GM19452 (cell line): ENCODE measurements around the gene PPP1R9A.

Source experiments
- ATAC-seq: cut with Tn5 transposase; IDR thresholded peaks from one replicate; pipeline ENCODE4 v1.9.1; 2021; ENCODE audit not compliant: unreplicated experiment

The PPP1R9A gene

GRCh38 chr7:94907026-94907810 is at the start of gene PPP1R9A:
Gene PPP1R9A, plus strand, starts transcription at chr7:94907594. Its CDS starts 2,520 bp downstream, at chr7:94910114.
- ATAC-seq, result no peak

GRCh38 chr7:94871132-94871531 is 36.3 kb upstream of the PPP1R9A start:
- no peak for ATAC-seq

- no peak for ATAC-seq
These were observed 34.2 kb upstream of the PPP1R9A start for GRCh38 chr7:94873239-94873638.

DNA sequence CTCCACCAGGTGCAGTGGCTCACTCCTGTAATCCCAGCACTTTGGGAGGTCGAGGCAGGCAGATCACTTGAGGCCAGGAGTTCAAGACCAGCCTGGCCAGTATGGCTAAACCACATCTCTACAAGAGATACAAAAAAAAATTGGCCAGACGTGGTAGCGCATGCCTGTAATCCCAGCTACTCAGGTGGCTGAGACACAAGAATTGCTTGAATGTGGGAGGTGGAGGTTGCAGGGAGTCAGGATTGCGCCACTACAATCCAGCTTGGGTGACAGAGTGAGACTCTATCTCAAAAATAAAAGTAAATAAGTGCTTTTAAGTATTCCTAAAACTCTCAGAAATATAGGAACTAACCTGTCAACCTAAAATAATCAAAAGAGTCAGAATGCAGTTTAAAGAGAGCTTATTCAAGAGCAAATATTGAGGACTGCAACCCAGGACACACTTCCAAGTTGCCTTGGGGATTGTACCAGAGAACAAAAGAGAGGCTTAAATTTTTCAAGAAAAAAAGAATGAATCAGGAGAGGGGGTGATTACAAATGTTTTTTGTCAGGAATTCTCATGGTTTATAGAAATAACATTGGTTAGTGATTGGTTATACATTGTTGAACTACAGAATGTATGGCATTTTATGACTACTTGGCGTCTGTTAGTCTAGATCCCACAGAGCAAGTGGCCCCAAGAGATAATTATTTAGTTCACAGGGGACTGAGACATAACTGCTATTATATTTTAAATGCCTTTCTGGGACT is 33.2 kb upstream of the PPP1R9A start:
- no peak for ATAC-seq

DNA sequence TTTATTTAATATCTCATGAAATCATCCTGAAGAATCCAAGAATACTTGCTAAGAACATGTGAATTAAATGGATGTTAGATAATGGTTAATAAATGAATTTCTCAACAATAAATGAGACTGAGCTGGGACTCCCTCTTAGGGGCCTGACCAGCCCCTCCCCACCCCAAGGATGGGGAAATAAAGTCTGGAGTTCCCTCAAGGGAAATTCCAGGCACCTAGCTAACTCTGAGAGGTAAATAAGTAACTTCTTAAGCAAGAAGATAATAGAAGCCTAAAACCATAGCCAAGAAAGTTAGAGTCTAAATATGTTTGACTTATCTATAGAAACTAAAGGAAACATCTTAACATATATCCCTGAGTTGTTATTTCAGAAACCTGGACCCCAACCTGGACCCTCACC is 32.2 kb upstream of the PPP1R9A start:
- ATAC-seq, result no peak

- ATAC-seq, result no peak
These were observed 29.4 kb upstream of the PPP1R9A start for GRCh38 chr7:94877731-94878670.

DNA sequence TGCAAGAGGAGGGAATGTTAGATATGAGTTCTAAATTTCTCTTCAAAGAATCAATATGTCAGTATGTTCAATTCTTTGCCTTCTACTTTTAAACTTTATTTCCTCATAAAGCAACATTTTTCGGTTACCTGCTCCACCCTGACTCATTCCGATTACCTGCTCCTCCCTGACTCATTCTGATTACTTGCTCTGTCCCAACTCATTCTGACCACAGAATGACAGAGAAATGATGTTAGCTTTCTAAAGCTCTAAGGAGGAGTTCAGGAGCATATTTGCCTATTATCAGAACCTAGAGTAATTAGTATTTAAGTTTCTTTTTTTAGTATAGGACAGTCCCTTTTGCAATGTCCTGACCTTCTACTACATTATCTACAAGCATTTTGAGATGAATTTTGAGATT is 24.5 kb upstream of the PPP1R9A start:
- ATAC-seq, result no peak

DNA sequence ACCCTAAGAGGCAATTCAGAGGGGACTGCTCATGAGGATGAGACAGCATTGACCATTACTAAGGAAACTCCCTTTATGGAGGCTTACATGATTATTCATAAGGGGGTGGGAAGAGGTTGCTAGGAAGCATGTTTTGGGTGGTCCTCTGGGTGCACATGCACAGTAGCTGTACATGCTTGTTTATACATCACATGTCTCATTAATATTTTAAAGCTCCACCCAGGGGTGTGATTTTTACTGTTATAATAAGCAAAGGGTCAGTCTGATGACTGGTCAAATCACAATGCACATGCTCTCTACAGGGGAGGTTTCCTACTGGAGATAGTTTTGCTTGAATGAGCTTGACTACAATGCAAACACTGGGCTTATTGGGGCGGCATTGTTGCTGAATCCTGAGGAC is 23.8 kb upstream of the PPP1R9A start:
- no peak for ATAC-seq

DNA sequence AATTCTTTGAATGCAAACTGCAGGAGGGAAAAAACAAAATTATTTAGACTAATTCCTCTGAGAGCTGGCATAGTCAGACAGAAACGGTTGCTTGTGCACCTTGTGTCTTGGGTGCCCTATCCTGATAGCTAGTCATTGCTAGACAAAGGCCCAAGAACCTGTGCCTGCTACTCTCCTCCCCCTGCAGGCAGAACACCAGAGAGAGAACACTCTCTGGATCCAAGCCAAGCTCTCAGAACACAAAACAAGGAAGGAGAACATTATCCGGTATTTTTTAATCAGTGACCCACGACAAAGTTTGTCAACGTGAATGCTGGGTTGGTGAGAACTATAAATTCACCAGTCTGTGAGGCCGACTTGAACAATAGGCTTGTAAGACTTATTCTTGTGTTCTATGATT is 18.8 kb upstream of the PPP1R9A start:
- no peak for ATAC-seq

- no peak for ATAC-seq
These were observed 18.3 kb upstream of the PPP1R9A start for GRCh38 chr7:94888995-94889523.

GRCh38 chr7:94890216-94890615 is 17.2 kb upstream of the PPP1R9A start:
- ATAC-seq, result no peak

DNA sequence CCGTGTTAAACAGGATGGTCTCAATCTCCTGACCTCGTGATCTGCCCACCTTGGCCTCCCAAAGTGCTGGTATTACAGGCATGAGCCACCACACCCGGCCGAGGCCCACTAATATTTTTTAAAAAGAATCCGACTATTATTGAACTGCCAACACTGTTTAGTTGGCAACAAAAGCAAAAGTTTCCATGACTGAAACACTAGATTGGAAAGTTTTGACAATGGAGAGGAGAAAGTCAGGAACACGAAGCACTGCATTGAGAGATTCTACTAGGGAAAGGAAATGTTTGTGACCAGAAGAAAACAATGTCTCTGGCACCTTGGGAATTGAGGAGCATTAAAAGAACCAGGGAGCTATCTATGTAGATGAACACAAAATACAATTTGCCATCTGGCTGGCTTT is 13.7 kb upstream of the PPP1R9A start:
- ATAC-seq, result no peak

- no peak for ATAC-seq
These were observed 9.9 kb upstream of the PPP1R9A start for GRCh38 chr7:94897541-94897940.

DNA sequence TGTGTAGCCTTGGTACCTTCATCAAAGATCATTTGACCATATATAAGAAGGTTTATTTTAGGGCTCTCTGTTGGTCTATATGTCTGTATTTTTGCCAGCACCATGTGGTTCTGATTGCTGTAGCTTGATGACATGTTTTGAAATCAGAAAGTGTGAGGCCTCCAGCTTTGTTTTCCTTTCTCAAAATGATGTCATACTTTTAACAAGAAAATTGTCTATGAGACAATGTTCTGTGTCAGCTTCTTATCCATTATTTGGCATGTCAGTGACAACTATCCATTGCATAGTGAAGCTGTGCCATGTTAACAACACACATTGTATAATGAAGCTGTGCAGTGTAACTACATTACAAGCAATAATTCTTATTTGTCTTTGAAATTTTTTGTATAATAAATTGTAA is 9.1 kb upstream of the PPP1R9A start:
- ATAC-seq, result no peak

- ATAC-seq, result no peak
These were observed 5.4 kb upstream of the PPP1R9A start for GRCh38 chr7:94901981-94902380.

GRCh38 chr7:94903971-94904370 is 3.4 kb upstream of the PPP1R9A start:
- ATAC-seq, result no peak

- ATAC-seq, result no peak
These were observed 2.4 kb upstream of the PPP1R9A start for GRCh38 chr7:94904982-94905381.

GRCh38 chr7:94906065-94906851 is 1.1 kb upstream of the PPP1R9A start:
- ATAC-seq, result no peak

DNA sequence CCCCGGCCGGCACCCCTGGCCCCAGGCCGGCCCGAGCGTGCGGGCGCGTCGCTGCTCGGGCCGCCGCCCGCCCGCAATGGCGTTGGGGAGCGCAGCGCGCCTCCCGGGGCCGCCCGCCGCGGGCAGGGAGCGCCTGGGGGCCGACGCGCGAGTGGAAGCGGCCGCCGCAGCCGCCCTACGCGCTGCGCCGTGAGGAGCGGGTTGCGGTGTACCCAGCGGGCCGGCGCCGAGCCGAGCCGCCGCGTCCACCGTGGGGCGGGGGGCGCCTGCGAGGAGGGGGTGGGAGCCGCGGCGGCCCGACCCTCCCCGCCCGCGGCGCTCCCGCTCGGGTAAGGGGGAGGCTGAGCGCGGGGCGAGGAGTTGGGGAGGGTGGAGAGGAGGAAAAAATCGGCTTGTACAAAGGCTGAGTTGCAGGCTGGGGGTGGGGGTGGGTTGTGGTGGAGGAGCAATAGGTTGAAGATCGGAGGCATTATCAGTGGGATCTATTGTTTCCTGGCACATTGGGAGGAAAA is 473 bp downstream of the PPP1R9A start:
- no peak for ATAC-seq
